Activated CD8-positive, alpha-beta T cell treated with anti-CD3 and anti-CD28 coated beads for 36 hours (primary cell): ENCODE results near the gene RAB6C. TPM values are rescaled to one million over a fixed set of nuclear protein-coding genes. Genes with fewer than 3 reads are reported as not detected.
A peak's percentile ranks its signal among the peaks of the same experiment; 100 is the strongest.
"Not testable (repeated sequence)": the region's sequence is repeated elsewhere in the genome, so short reads cannot be mapped to it uniquely, and the experiment has no call there.

Experiments
- ATAC-seq: fragments of 200-7000 bp; cut with Tn5 transposase; one replicate; pipeline ENCODE4 v1.10.0; 2021; ENCODE audit warnings: mild to moderate bottlenecking, moderate library complexity
- CTCF ChIA-PET: fragments of 350-600 bp; sonication (Branson Sonifier 250); formaldehyde crosslinking; loops from one replicate; lab custom pipeline; 2021; ENCODE audit warnings: antibody characterized with exemption; lab: Charles Lee
- POLR2A ChIA-PET: fragments of 350-600 bp; sonication (Branson Sonifier 250); formaldehyde crosslinking; loops from one replicate; lab custom pipeline; 2021; ENCODE audit warnings: antibody characterized with exemption; lab: Charles Lee
- DNase-seq: peaks from one replicate; pipeline ENCODE4 v3.0.0-alpha.2; 2020
- H3K27ac Mint-ChIP-seq: one replicate; pipeline ENCODE4 v1.8.0; 2021; ENCODE audit warnings: mild to moderate bottlenecking, mixed read lengths
- H3K27me3 Mint-ChIP-seq: one replicate; pipeline ENCODE4 v1.8.0; 2021; ENCODE audit warnings: mixed read lengths
- H3K36me3 Mint-ChIP-seq: one replicate; pipeline ENCODE4 v1.8.0; 2021; ENCODE audit warnings: low read depth, mixed read lengths
- H3K4me1 Mint-ChIP-seq: one replicate; pipeline ENCODE4 v1.8.0; 2021; ENCODE audit warnings: low read depth, mixed read lengths
- H3K4me3 Mint-ChIP-seq: one replicate; pipeline ENCODE4 v1.8.0; 2021; ENCODE audit warnings: mild to moderate bottlenecking, moderate library complexity, mixed read lengths
- H3K9me3 Mint-ChIP-seq: one replicate; pipeline ENCODE4 v1.8.0; 2021; ENCODE audit warnings: mixed read lengths
- intact Hi-C: fragments of 100-400 bp; cut with micrococcal nuclease; formaldehyde crosslinking; loops from one replicate; pipeline ENCODE4 v1.10.0; 2022
- total RNA-seq, 2 experiments: library from RNA; stranded (reverse); gene quantifications; one replicate each; pipeline ENCODE4 v1.2.3, GENCODE V29; 2021
- TF ChIP-seq, protein P1 (sequence below): fragments of 200-600 bp; IDR thresholded peaks from one replicate; pipeline ENCODE4 v1.8.0; 2022; ENCODE audit warnings: antibody characterized with exemption, mild to moderate bottlenecking

RAB6C gene
- total RNA-seq, 2 experiments from 2014 or later, result not detected

- Mint-ChIP-seq H3K9me3 (peaks cover 7% of the 10 kb centered on the region), H3K27me3 (peaks cover 9% of the 10 kb centered on the region), H3K4me1 (no peaks in the 10 kb centered on the region), H3K4me3 (no peak overlapping the region), H3K27ac (no peak overlapping the region), H3K36me3 (no peaks in the 10 kb centered on the region)
- DNase-seq (no peak), ATAC-seq (no peak)
- intact Hi-C loops, result no loop called here
- CTCF ChIA-PET, result no interaction called here
- TF ChIP-seq, protein P1, sequence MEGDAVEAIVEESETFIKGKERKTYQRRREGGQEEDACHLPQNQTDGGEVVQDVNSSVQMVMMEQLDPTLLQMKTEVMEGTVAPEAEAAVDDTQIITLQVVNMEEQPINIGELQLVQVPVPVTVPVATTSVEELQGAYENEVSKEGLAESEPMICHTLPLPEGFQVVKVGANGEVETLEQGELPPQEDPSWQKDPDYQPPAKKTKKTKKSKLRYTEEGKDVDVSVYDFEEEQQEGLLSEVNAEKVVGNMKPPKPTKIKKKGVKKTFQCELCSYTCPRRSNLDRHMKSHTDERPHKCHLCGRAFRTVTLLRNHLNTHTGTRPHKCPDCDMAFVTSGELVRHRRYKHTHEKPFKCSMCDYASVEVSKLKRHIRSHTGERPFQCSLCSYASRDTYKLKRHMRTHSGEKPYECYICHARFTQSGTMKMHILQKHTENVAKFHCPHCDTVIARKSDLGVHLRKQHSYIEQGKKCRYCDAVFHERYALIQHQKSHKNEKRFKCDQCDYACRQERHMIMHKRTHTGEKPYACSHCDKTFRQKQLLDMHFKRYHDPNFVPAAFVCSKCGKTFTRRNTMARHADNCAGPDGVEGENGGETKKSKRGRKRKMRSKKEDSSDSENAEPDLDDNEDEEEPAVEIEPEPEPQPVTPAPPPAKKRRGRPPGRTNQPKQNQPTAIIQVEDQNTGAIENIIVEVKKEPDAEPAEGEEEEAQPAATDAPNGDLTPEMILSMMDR, result no peak
- POLR2A ChIA-PET, result no interaction called here
Observed at GRCh38 chr2:130019402-130019801, 39.9 kb downstream of the RAB6C start.

GRCh38 chr2:130020069-130020468 is 40.6 kb downstream of the RAB6C start:
- H3K4me1 Mint-ChIP-seq, POLR2A ChIA-PET, H3K27ac Mint-ChIP-seq, intact Hi-C loops, ATAC-seq, CTCF ChIA-PET, H3K4me3 Mint-ChIP-seq, H3K27me3 Mint-ChIP-seq, DNase-seq, H3K36me3 Mint-ChIP-seq, H3K9me3 Mint-ChIP-seq: not testable (repeated sequence)

DNA sequence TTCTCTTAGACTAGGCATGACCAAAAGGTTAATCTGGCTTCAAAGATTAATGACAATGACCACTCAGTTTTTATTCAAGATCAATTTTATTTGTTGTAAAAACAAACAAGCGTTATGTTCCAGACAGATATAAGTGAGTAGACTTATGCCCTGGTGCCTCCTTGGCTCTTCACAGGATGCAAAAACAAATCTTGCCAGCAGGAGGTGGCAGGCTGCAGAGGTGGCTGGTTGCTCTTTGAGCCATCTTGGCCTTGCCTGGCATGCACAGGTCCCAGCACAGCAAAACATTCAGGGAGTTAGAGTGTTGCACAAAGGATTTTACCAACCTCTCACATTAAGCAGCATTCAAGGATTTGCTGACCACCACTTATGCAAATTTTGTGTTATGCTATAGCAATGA is 46.5 kb downstream of the RAB6C start:
- ATAC-seq, H3K27me3 Mint-ChIP-seq, H3K27ac Mint-ChIP-seq, H3K4me3 Mint-ChIP-seq, intact Hi-C loops, POLR2A ChIA-PET, H3K36me3 Mint-ChIP-seq, H3K4me1 Mint-ChIP-seq, H3K9me3 Mint-ChIP-seq: not testable (repeated sequence)
- CTCF ChIA-PET, result interaction anchor here (1.1 kb wide), 1 partner anchor 680 kb away, joined by 3 read pairs; no protein-coding TSS in a partner anchor
- DNase-seq, result peak; percentile 42

Other genes starting within 250 kb of the RAB6C start
- not detected for gene POTEF, start 149.6 kb downstream of the RAB6C start, total RNA-seq
- gene CCDC74B, start 165.4 kb downstream of the RAB6C start, total RNA-seq, result 1 to 10 TPM; 3.0 to 3.5 TPM
- 10 to 100 TPM; 73.8 to 75.8 TPM for gene SMPD4, start 201.9 kb downstream of the RAB6C start, total RNA-seq
- gene MZT2B, start 202.6 kb downstream of the RAB6C start, total RNA-seq, result 100 to 1,000 TPM; 390 to 402 TPM
- not detected for gene TUBA3E, start 218.8 kb downstream of the RAB6C start, total RNA-seq